Glutamatergic neuron (in vitro differentiated cells): Measurements from ENCODE around the gene POLR3G. TPM values are rescaled to one million over a fixed set of nuclear protein-coding genes. Genes with fewer than 3 reads are reported as not detected.
A peak's percentile ranks its signal among the peaks of the same experiment; 100 is the strongest.

Experiments
- DNase-seq: peaks from one replicate; pipeline ENCODE4 v3.0.0; 2022
- H3K27ac Mint-ChIP-seq: one replicate; pipeline ENCODE4 v1.8.0; 2020; ENCODE audit warnings: mild to moderate bottlenecking, mixed read lengths, inconsistent platforms; ENCODE audit not compliant: unreplicated experiment
- H3K27me3 Mint-ChIP-seq: one replicate; pipeline ENCODE4 v1.8.0; 2020; ENCODE audit warnings: mild to moderate bottlenecking, moderate library complexity, mixed read lengths, inconsistent platforms; ENCODE audit not compliant: unreplicated experiment
- H3K36me3 Mint-ChIP-seq: one replicate; pipeline ENCODE4 v1.8.0; 2020; ENCODE audit warnings: mild to moderate bottlenecking, mixed read lengths, inconsistent platforms; ENCODE audit not compliant: unreplicated experiment
- H3K4me1 Mint-ChIP-seq: one replicate; pipeline ENCODE4 v1.8.0; 2020; ENCODE audit warnings: mild to moderate bottlenecking, low read depth, mixed read lengths, inconsistent platforms; ENCODE audit not compliant: unreplicated experiment
- H3K4me3 Mint-ChIP-seq: one replicate; pipeline ENCODE4 v1.8.0; 2020; ENCODE audit warnings: mild to moderate bottlenecking, mixed read lengths, inconsistent platforms; ENCODE audit not compliant: unreplicated experiment
- H3K9me3 Mint-ChIP-seq: one replicate; pipeline ENCODE4 v1.8.0; 2020; ENCODE audit warnings: mild to moderate bottlenecking, moderate library complexity, mixed read lengths, inconsistent platforms; ENCODE audit not compliant: unreplicated experiment
- CTCF ChIP-seq: fragments of 200-600 bp; sonication (generic); IDR thresholded peaks from one replicate; pipeline ENCODE4 v1.5.0; 2021; ENCODE audit not compliant: partially characterized antibody, unreplicated experiment
- total RNA-seq: library from RNA; stranded (reverse); fragmentation: NEBNext Ultra II Directional; extraction: Animal tissue kit (Norgen Biotek cat#: 25700); gene quantifications from one replicate; pipeline ENCODE4 v1.2.1, GENCODE V29; 2021; ENCODE audit not compliant: unreplicated experiment

The POLR3G gene
- total RNA-seq, 1 donor from 2014 or later, result 3.9 TPM

DNA sequence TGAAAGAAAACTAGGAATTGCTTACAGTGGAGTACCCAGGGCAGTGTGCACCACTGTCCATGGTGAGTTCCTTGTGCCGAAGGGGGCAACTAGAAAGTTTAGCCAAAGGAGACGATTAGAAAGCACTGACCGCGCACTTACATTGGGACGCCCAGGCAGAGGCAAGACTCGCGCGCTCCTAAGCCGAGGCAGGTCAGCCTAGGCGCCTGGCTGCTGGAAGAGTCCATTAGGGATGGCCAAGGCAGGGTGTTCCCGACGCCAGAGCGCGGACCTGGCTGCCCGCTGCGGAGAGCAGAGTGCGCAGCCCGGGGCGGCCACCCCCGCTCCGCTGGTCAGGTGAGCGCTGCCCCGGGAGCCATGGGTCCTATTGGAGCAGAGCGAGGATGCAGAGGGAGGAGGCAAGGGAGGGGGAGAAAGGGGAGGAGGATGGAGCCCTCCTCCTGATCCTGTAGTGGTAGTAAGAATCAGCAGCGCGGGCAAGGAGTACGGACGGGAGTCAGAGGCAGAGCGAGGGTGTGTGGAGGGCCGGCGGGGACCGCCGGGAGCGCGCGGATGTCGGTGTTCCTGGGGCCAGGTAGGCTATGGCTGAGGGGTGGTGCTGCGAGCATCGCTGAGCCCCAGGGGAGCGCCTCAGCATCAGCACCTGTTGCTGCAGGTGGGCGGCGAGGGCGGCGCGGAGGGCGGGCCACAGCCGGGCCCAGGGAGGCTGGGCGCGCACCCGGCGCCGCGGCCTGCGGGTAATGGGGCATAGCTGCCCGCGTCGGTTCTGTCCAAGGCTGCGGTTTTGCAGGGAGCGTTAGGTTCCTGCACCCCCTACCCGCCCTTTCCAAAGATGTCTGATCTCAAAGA lies 83.9 kb downstream of the POLR3G start, which contains the start of gene ADGRV1:
ADGRV1 (plus strand) TSS at position 454 of the 849 bp plus-strand sequence; CDS start at position 553, 99 bp downstream.
- peaks cover 2% of the 10 kb centered on the region for H3K9me3 Mint-ChIP-seq
- peaks cover 13% of the 10 kb centered on the region for H3K4me1 Mint-ChIP-seq
- peaks cover 2% of the 10 kb centered on the region for H3K27me3 Mint-ChIP-seq
- H3K36me3 Mint-ChIP-seq, result no peaks in the 10 kb centered on the region
- no peak within 1 kb of the TSS for H3K27ac Mint-ChIP-seq
- H3K4me3 Mint-ChIP-seq, result peak within 1 kb of the TSS; percentile 98
- TF ChIP-seq CTCF, result no peak
- DNase-seq, result peak; percentile 94

- peaks cover 4% of the 10 kb centered on the region for H3K36me3 Mint-ChIP-seq
- no peak for TF ChIP-seq CTCF
- no peak for DNase-seq
- H3K9me3 Mint-ChIP-seq, result peaks cover 5% of the 10 kb centered on the region
- H3K27ac Mint-ChIP-seq, result no peak overlapping the region
- H3K4me3 Mint-ChIP-seq, result no peak overlapping the region
- peaks cover 13% of the 10 kb centered on the region for H3K4me1 Mint-ChIP-seq
- peaks cover 2% of the 10 kb centered on the region for H3K27me3 Mint-ChIP-seq
These were observed 86.1 kb downstream of the POLR3G start for GRCh38 chr5:90560771-90561170.

- no peak for TF ChIP-seq CTCF
- peaks cover 13% of the 10 kb centered on the region for H3K4me1 Mint-ChIP-seq
- H3K9me3 Mint-ChIP-seq, result peaks cover 5% of the 10 kb centered on the region
- DNase-seq, result no peak
- H3K27ac Mint-ChIP-seq, result no peak overlapping the region
- H3K27me3 Mint-ChIP-seq, result peaks cover 2% of the 10 kb centered on the region
- H3K36me3 Mint-ChIP-seq, result peaks cover 4% of the 10 kb centered on the region
- no peak overlapping the region for H3K4me3 Mint-ChIP-seq
These were observed 87.1 kb downstream of the POLR3G start for GRCh38 chr5:90561766-90562165.

DNA sequence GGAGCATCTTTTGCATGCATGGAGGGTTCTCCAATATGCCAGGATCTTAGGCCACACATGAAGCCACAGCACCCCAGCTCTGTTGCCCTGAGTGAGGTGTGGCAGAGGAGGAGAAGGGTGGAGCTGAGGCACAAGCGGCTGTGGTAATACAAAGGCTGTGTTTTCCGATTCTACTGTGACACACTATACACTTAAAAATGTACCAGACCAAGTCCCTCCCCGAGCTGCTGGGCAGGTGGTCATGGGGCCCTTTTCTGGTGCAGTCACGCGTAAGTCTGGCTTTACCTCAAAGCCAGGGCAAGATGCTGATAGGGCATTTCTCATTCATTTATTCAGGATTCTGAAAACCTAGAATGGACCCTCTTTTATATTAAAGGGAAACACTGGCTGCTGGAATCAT lies 87.7 kb downstream of the POLR3G start:
- no peak for TF ChIP-seq CTCF
- Mint-ChIP-seq H3K27me3 (peaks cover 2% of the 10 kb centered on the region), H3K9me3 (peaks cover 5% of the 10 kb centered on the region), H3K36me3 (peaks cover 4% of the 10 kb centered on the region), H3K4me1 (peaks cover 13% of the 10 kb centered on the region), H3K27ac (peak overlapping the region; percentile 52), H3K4me3 (peak overlapping the region; percentile 23)
- DNase-seq, result no peak

GRCh38 chr5:90563108-90563507 lies 88.4 kb downstream of the POLR3G start:
- no peak overlapping the region for H3K4me3 Mint-ChIP-seq
- H3K4me1 Mint-ChIP-seq, result peaks cover 13% of the 10 kb centered on the region
- peaks cover 2% of the 10 kb centered on the region for H3K27me3 Mint-ChIP-seq
- no peak for TF ChIP-seq CTCF
- no peak overlapping the region for H3K27ac Mint-ChIP-seq
- no peak for DNase-seq
- H3K36me3 Mint-ChIP-seq, result peaks cover 4% of the 10 kb centered on the region
- peaks cover 4% of the 10 kb centered on the region for H3K9me3 Mint-ChIP-seq
